HEK293 (cell line): Measurements from ENCODE around the gene PAX3.

Source experiments
- CTCF ChIA-PET: fragments of 350-600 bp; formaldehyde crosslinking; extraction: SDS; loops from one replicate; lab custom pipeline; 2021; ENCODE audit warnings: antibody characterized with exemption; lab: Yijun Ruan, JAX
- POLR2A ChIA-PET: fragments of 300-600 bp; formaldehyde crosslinking; extraction: SDS; loops from one replicate; lab custom pipeline; 2020; ENCODE audit warnings: antibody characterized with exemption, inconsistent platforms; lab: Yijun Ruan, JAX
- H3K27ac ChIP-seq: fragments of 200-500 bp; sonication (Bioruptor generic); 2 replicates; pipeline ENCODE4 v1.5.1; 2014; ENCODE audit warnings: low read depth, low read length, control low read depth, inconsistent platforms; ENCODE audit errors: extremely low read depth
- H3K36me3 ChIP-seq, 2 experiments: fragments of 200-500 bp in 1 of 2; sonication (Bioruptor generic) in 1 of 2; 1 replicate in 1 of 2; 2 replicates in 1 of 2; pipeline ENCODE4 v1.5.1; 2014 to 2017; ENCODE audit warnings: inconsistent platforms in 2 of 2, low read length in 2 of 2; ENCODE audit not compliant: control insufficient read depth in 2 of 2, insufficient read depth in 1 of 2
- H3K4me1 ChIP-seq: fragments of 200-500 bp; sonication (Bioruptor generic); 2 replicates; pipeline ENCODE4 v1.5.1; 2014; ENCODE audit warnings: mild to moderate bottlenecking, low read length, inconsistent platforms; ENCODE audit not compliant: control insufficient read depth, insufficient read depth
- H3K4me3 ChIP-seq: 2 replicates; pipeline ENCODE4 v1.5.1; 2011; ENCODE audit warnings: low read depth, mild to moderate bottlenecking, control low read depth, low read length, moderate library complexity
- H3K9me3 ChIP-seq: fragments of 200-500 bp; sonication (Bioruptor generic); 2 replicates; pipeline ENCODE4 v1.5.1; 2014; ENCODE audit warnings: low read depth, low read length, inconsistent platforms; ENCODE audit not compliant: control insufficient read depth, insufficient read depth
- KLF1 ChIP-seq: fragments of 450-650 bp; formaldehyde crosslinking; IDR thresholded peaks from 2 replicates; pipeline ENCODE4 v1.5.1; 2016; ENCODE audit warnings: missing biosample characterization, missing genetic modification characterization
- KLF10 ChIP-seq: fragments of 450-650 bp; IDR thresholded peaks from 2 replicates; pipeline ENCODE4 v1.5.1; 2018; ENCODE audit warnings: missing biosample characterization, mild to moderate bottlenecking, missing genetic modification characterization
- KLF17 ChIP-seq: fragments of 450-650 bp; formaldehyde crosslinking; IDR thresholded peaks from 2 replicates; pipeline ENCODE4 v1.5.1; 2016; ENCODE audit warnings: missing biosample characterization, missing genetic modification characterization
- PRDM10 ChIP-seq: fragments of 450-650 bp; formaldehyde crosslinking; IDR thresholded peaks from 2 replicates; pipeline ENCODE4 v1.5.1; 2016; ENCODE audit warnings: missing biosample characterization, missing genetic modification characterization
- SCRT1 ChIP-seq: fragments of 450-650 bp; formaldehyde crosslinking; IDR thresholded peaks from 2 replicates; pipeline ENCODE4 v1.5.1; 2016; ENCODE audit warnings: missing biosample characterization, missing genetic modification characterization, borderline replicate concordance
- YY1 ChIP-seq: fragments of 450-650 bp; formaldehyde crosslinking; IDR thresholded peaks from 2 replicates; pipeline ENCODE4 v1.5.1; 2018; ENCODE audit warnings: missing biosample characterization, missing genetic modification characterization
- YY2 ChIP-seq: fragments of 450-650 bp; formaldehyde crosslinking; IDR thresholded peaks from 2 replicates; pipeline ENCODE4 v1.5.1; 2016; ENCODE audit warnings: missing biosample characterization, missing genetic modification characterization
- ZBTB7A ChIP-seq: fragments of 450-650 bp; formaldehyde crosslinking; IDR thresholded peaks from 2 replicates; pipeline ENCODE4 v1.5.1; 2016; ENCODE audit warnings: low read depth, missing biosample characterization, missing genetic modification characterization
- ZBTB8A ChIP-seq: fragments of 450-650 bp; formaldehyde crosslinking; IDR thresholded peaks from 2 replicates; pipeline ENCODE4 v1.5.1; 2016; ENCODE audit warnings: missing biosample characterization, missing genetic modification characterization
- ZNF174 ChIP-seq: fragments of 450-650 bp; formaldehyde crosslinking; IDR thresholded peaks from 2 replicates; pipeline ENCODE4 v1.5.0; 2017; ENCODE audit warnings: missing biosample characterization, mild to moderate bottlenecking, missing genetic modification characterization
- ZNF23 ChIP-seq: fragments of 450-650 bp; formaldehyde crosslinking; IDR thresholded peaks from 2 replicates; pipeline ENCODE4 v1.5.1; 2016; ENCODE audit warnings: missing biosample characterization, missing genetic modification characterization, borderline replicate concordance
- ZNF335 ChIP-seq: fragments of 450-650 bp; formaldehyde crosslinking; conservative IDR thresholded peaks from 2 replicates; pipeline ENCODE4 v1.5.1; 2016; ENCODE audit warnings: missing biosample characterization, missing genetic modification characterization
- ZNF394 ChIP-seq: fragments of 450-650 bp; formaldehyde crosslinking; IDR thresholded peaks from 2 replicates; pipeline ENCODE4 v1.5.1; 2016; ENCODE audit warnings: missing biosample characterization, missing genetic modification characterization, mild to moderate bottlenecking, moderate library complexity, borderline replicate concordance
- ZNF48 ChIP-seq: fragments of 450-650 bp; formaldehyde crosslinking; IDR thresholded peaks from 2 replicates; pipeline ENCODE4 v1.5.1; 2016; ENCODE audit warnings: missing biosample characterization, missing genetic modification characterization
- ZNF596 ChIP-seq: fragments of 450-650 bp; IDR thresholded peaks from 2 replicates; pipeline ENCODE4 v1.5.0; 2018; ENCODE audit warnings: missing biosample characterization, mild to moderate bottlenecking, missing genetic modification characterization, moderate library complexity
- ZNF610 ChIP-seq: fragments of 450-650 bp; formaldehyde crosslinking; IDR thresholded peaks from 2 replicates; pipeline ENCODE4 v1.5.1; 2016; ENCODE audit warnings: missing biosample characterization, missing genetic modification characterization, borderline replicate concordance
- ZNF624 ChIP-seq: fragments of 450-650 bp; formaldehyde crosslinking; IDR thresholded peaks from 2 replicates; pipeline ENCODE4 v1.5.1; 2017; ENCODE audit warnings: missing biosample characterization, missing genetic modification characterization
- ZNF645 ChIP-seq: fragments of 450-650 bp; formaldehyde crosslinking; IDR thresholded peaks from 2 replicates; pipeline ENCODE4; 2016; ENCODE audit warnings: missing biosample characterization, missing genetic modification characterization
- ZNF768 ChIP-seq: fragments of 450-650 bp; formaldehyde crosslinking; IDR thresholded peaks from 2 replicates; pipeline ENCODE4 v1.5.1; 2018; ENCODE audit warnings: missing biosample characterization, mild to moderate bottlenecking, missing genetic modification characterization
- ZSCAN4 ChIP-seq: fragments of 450-650 bp; formaldehyde crosslinking; IDR thresholded peaks from 2 replicates; pipeline ENCODE4 v1.5.1; 2017; ENCODE audit warnings: missing biosample characterization, missing genetic modification characterization

Gene PAX3

GRCh38 chr2:222287862-222288479 is 10.8 kb downstream of the PAX3 start:
- Histone ChIP-seq H3K4me1 (peaks cover 11% of the 10 kb centered on the region), H3K36me3 (peaks cover 5 to 48% of the 10 kb centered on the region in 2 experiments), H3K27ac (no peak overlapping the region), H3K4me3 (no peak overlapping the region), H3K9me3 (no peaks in the 10 kb centered on the region)
- TF ChIP-seq ZBTB7A (tag by site-specific recombination) (no peak), KLF1 (tag by site-specific recombination) (no peak), ZNF768 (no peak)
- ChIA-PET CTCF (interaction anchor here (0.7 kb wide), 1 partner anchor 22 kb away, joined by 4 read pairs; no protein-coding TSS in a partner anchor), POLR2A (interaction anchor here (0.5 to 0.8 kb wide), 2 partner anchors 13 to 146 kb away, joined by 3 to 7 read pairs; no protein-coding TSS in a partner anchor)

GRCh38 chr2:222284466-222284865 is 14.3 kb downstream of the PAX3 start:
- H3K4me1 ChIP-seq, result peaks cover 11% of the 10 kb centered on the region
- no peak overlapping the region for H3K4me3 ChIP-seq
- no peaks in the 10 kb centered on the region for H3K9me3 ChIP-seq
- H3K27ac ChIP-seq, result no peak overlapping the region
- TF ChIP-seq ZBTB8A (tag by site-specific recombination) (peak; percentile 37; the same call in 1 of the 2 replicates), PRDM10 (tag by site-specific recombination) (no peak)
- TF ChIP-seq, all 188 proteins: peak for 1
- ChIA-PET CTCF (interaction anchor here (0.6 to 1.3 kb wide), 2 partner anchors 35 to 227 kb away, joined by 3 read pairs; no protein-coding TSS in a partner anchor), POLR2A (no interaction called here)
- H3K36me3 ChIP-seq, result peaks cover 5 to 33% of the 10 kb centered on the region in 2 experiments

GRCh38 chr2:222283634-222284033 is 15.2 kb downstream of the PAX3 start:
- no peak overlapping the region for H3K27ac ChIP-seq
- POLR2A ChIA-PET, result no interaction called here
- TF ChIP-seq YY1 (tag by site-specific recombination) (no peak), ZNF174 (tag by site-specific recombination) (no peak), KLF10 (tag by site-specific recombination) (no peak), ZNF48 (tag by site-specific recombination) (no peak), ZNF23 (tag by site-specific recombination) (no peak), ZNF610 (tag by site-specific recombination) (no peak), ZNF394 (tag by site-specific recombination) (no peak)
- TF ChIP-seq, all 188 proteins: peak for 0
- peaks cover 5 to 41% of the 10 kb centered on the region in 2 experiments for H3K36me3 ChIP-seq
- H3K9me3 ChIP-seq, result no peaks in the 10 kb centered on the region
- 0 out of 2 replicates have a peak, but pooled peaks cover 6% of the 10 kb centered on the region for H3K4me1 ChIP-seq
- CTCF ChIA-PET, result interaction anchor here (1.3 kb wide), 1 partner anchor 226 kb away, joined by 3 read pairs; no protein-coding TSS in a partner anchor
- no peak overlapping the region for H3K4me3 ChIP-seq

- Histone ChIP-seq H3K4me3 (no peak overlapping the region), H3K4me1 (no peaks in the 10 kb centered on the region)
- POLR2A ChIA-PET, result interaction anchor here (1.2 kb wide), 1 partner anchor 17 kb away, joined by 3 read pairs; the partner anchor contains the start of gene PAX3
Measured at GRCh38 chr2:222281506-222281905, 17.3 kb downstream of the PAX3 start.

More at GRCh38 chr2:222281506-222281905, 17.3 kb downstream of the PAX3 start:
- no peak for TF ChIP-seq KLF17 (tag by site-specific recombination)
- TF ChIP-seq ZNF596 (tag by site-specific recombination), result no peak
- no peak for TF ChIP-seq ZNF335 (tag by site-specific recombination)
- no peak for TF ChIP-seq SCRT1
- no peak for TF ChIP-seq ZNF645 (tag by site-specific recombination)
- no peak for TF ChIP-seq ZNF624 (tag by site-specific recombination)
- TF ChIP-seq YY2 (tag by site-specific recombination), result no peak
- TF ChIP-seq ZSCAN4 (tag by site-specific recombination), result no peak
- no peak overlapping the region for H3K27ac ChIP-seq
- CTCF ChIA-PET, result interaction anchor here (0.6 to 1.1 kb wide), 3 partner anchors 12 to 224 kb away, joined by 3 to 4 read pairs (median 3); no protein-coding TSS in a partner anchor
- no peaks in the 10 kb centered on the region for H3K9me3 ChIP-seq
- peaks cover 5 to 38% of the 10 kb centered on the region in 2 experiments for H3K36me3 ChIP-seq
